ENCODE results near the gene IRF4.

The IRF4 gene

GRCh38 chr6:428047-428603 is 36.6 kb downstream of the IRF4 start:
- TF ChIP-seq POLR2A (IDR thresholded peaks at IDR 0.05; ENCODE audit: low read depth, low read length) = no peak
- no peak for FAIRE-seq
- DNase-seq (ENCODE audit: insufficient read length, low spot score) = no peak

- FAIRE-seq (no peak), DNase-seq (ENCODE audit: insufficient read length, low spot score) (no peak)
- no peak for TF ChIP-seq POLR2A (IDR thresholded peaks at IDR 0.05; ENCODE audit: low read depth, low read length)
Measured at GRCh38 chr6:429515-430121, 38.1 kb downstream of the IRF4 start.

- TF ChIP-seq POLR2A (IDR thresholded peaks at IDR 0.05; ENCODE audit: low read depth, low read length) = no peak
- DNase-seq (ENCODE audit: insufficient read length, low spot score) (no peak), FAIRE-seq (no peak)
Measured at GRCh38 chr6:431504-431903, 40.0 kb downstream of the IRF4 start.

- no peak for TF ChIP-seq POLR2A (IDR thresholded peaks at IDR 0.05; ENCODE audit: low read depth, low read length)
- DNase-seq (ENCODE audit: insufficient read length, low spot score) (no peak), FAIRE-seq (no peak)
Measured at GRCh38 chr6:431986-432385, 40.4 kb downstream of the IRF4 start.

- DNase-seq (ENCODE audit: insufficient read length, low spot score) = no peak
- no peak for FAIRE-seq
Measured at GRCh38 chr6:434051-434705, 42.6 kb downstream of the IRF4 start.

GRCh38 chr6:435441-436307 is 44.1 kb downstream of the IRF4 start:
- FAIRE-seq = no peak
- peak; percentile 58 for DNase-seq (ENCODE audit: insufficient read length, low spot score)
- no peak for TF ChIP-seq POLR2A (IDR thresholded peaks at IDR 0.05; ENCODE audit: low read depth, low read length)

More at GRCh38 chr6:434051-434705, 42.6 kb downstream of the IRF4 start:
- no peak for TF ChIP-seq POLR2A (IDR thresholded peaks at IDR 0.05; ENCODE audit: low read depth, low read length)

GRCh38 chr6:436308-437036 is 44.9 kb downstream of the IRF4 start:
- no peak for TF ChIP-seq POLR2A (IDR thresholded peaks at IDR 0.05; ENCODE audit: low read depth, low read length)
- peak; percentile 86 for DNase-seq (ENCODE audit: insufficient read length, low spot score)
- FAIRE-seq = no peak

- DNase-seq (ENCODE audit: insufficient read length, low spot score) (peak; percentile 68), FAIRE-seq (no peak)
- no peak for TF ChIP-seq POLR2A (IDR thresholded peaks at IDR 0.05; ENCODE audit: low read depth, low read length)
Measured at GRCh38 chr6:437037-437392, 45.5 kb downstream of the IRF4 start.

GRCh38 chr6:438634-439170 is 47.1 kb downstream of the IRF4 start:
- no peak for DNase-seq (ENCODE audit: insufficient read length, low spot score)
- no peak for TF ChIP-seq POLR2A (IDR thresholded peaks at IDR 0.05; ENCODE audit: low read depth, low read length)
- no peak for FAIRE-seq

GRCh38 chr6:439641-440167 is 48.2 kb downstream of the IRF4 start:
- no peak for TF ChIP-seq POLR2A (IDR thresholded peaks at IDR 0.05; ENCODE audit: low read depth, low read length)
- DNase-seq (ENCODE audit: insufficient read length, low spot score) (no peak), FAIRE-seq (no peak)

- TF ChIP-seq POLR2A (IDR thresholded peaks at IDR 0.05; ENCODE audit: low read depth, low read length) = no peak
- FAIRE-seq = no peak
- DNase-seq (ENCODE audit: insufficient read length, low spot score) = no peak
Measured at GRCh38 chr6:441126-441920, 49.8 kb downstream of the IRF4 start.

GRCh38 chr6:443621-444159 is 52.1 kb downstream of the IRF4 start:
- FAIRE-seq = no peak
- no peak for TF ChIP-seq POLR2A (IDR thresholded peaks at IDR 0.05; ENCODE audit: low read depth, low read length)
- DNase-seq (ENCODE audit: insufficient read length, low spot score) = no peak
